Mammary epithelial cell (primary cell): Measurements from ENCODE around the gene ATG14.

Experiments used
- EZH2 ChIP-seq: IDR thresholded peaks from 2 replicates; pipeline ENCODE4 v1.6.1; 2012; ENCODE audit warnings: low read length, inconsistent platforms, borderline replicate concordance
- TF ChIP-seq, protein P1 (sequence below), 2 donors: IDR thresholded peaks in 1 of 2; conservative IDR thresholded peaks in 1 of 2; 2 replicates each; pipeline ENCODE4 v1.5.1; 2011 to 2012; ENCODE audit warnings: inconsistent platforms in 2 of 2, low read length in 2 of 2, mild to moderate bottlenecking in 2 of 2, control low read depth in 1 of 2, low read depth in 1 of 2; ENCODE audit not compliant: insufficient read depth in 1 of 2; ENCODE audit errors: extremely low read depth in 1 of 2

DNA sequence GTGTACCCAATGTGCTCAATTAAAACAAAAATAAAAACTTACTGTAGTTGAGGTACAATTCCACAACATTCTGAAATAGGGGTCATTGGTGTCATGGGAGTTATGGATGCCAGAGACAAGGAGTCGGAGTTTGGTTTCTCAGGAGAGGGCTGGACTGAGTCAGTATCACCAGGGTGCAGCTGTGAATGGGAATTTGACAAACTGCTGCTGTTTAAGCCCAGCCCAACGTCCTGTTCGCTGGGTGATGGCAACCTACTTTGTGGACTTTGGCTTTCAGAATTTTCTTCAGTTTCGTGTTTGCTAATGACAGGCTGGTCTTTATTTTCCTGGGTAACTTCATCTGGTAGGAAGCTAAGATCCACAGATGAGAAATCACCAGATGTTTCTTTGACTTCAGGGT is 24.9 kb upstream of the ATG14 start:
- TF ChIP-seq, protein P1, sequence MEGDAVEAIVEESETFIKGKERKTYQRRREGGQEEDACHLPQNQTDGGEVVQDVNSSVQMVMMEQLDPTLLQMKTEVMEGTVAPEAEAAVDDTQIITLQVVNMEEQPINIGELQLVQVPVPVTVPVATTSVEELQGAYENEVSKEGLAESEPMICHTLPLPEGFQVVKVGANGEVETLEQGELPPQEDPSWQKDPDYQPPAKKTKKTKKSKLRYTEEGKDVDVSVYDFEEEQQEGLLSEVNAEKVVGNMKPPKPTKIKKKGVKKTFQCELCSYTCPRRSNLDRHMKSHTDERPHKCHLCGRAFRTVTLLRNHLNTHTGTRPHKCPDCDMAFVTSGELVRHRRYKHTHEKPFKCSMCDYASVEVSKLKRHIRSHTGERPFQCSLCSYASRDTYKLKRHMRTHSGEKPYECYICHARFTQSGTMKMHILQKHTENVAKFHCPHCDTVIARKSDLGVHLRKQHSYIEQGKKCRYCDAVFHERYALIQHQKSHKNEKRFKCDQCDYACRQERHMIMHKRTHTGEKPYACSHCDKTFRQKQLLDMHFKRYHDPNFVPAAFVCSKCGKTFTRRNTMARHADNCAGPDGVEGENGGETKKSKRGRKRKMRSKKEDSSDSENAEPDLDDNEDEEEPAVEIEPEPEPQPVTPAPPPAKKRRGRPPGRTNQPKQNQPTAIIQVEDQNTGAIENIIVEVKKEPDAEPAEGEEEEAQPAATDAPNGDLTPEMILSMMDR (conservative IDR thresholded peaks at IDR 0.05 in 1 of 2, IDR thresholded peaks at IDR 0.05 in 1 of 2; ENCODE audit: extremely low read depth in 1 of 2, insufficient read depth in 1 of 2, low read depth in 1 of 2, low read length in 2 of 2): no peak
- TF ChIP-seq EZH2: no peak
